Measurements from ENCODE around the gene NDE1. TPM values are rescaled to one million over a fixed set of nuclear protein-coding genes. Genes with fewer than 3 reads are reported as not detected.

NDE1 gene
- total and polyA plus RNA-seq, 2 of the 8 experiments (the other 6 are each of a cell fraction or from before 2014, with no cell fraction given), result 13.3 to 41.3 TPM

GRCh38 chr16:15735610-15736009 lies 85.6 kb downstream of the NDE1 start:
- H2BK20ac ChIP-seq (ENCODE audit: low read length), result no peak overlapping the region
- no peaks in the 10 kb centered on the region for H3K23me2 ChIP-seq (ENCODE audit: low read depth, low read length)
- no peaks in the 10 kb centered on the region for H4K20me1 ChIP-seq (replicated peaks in 1 of 2; ENCODE audit: control insufficient read depth in 1 of 2, insufficient read depth in 2 of 2, low read length in 2 of 2)
- H2BK5ac ChIP-seq (ENCODE audit: low read depth, low read length), result no peak overlapping the region
- no peak overlapping the region for H3K14ac ChIP-seq (ENCODE audit: insufficient read length)
- H3K4me2 ChIP-seq (ENCODE audit: insufficient read depth in 1 of 2, low read depth in 2 of 2, low read length in 2 of 2), result no peak overlapping the region
- H3K4me1 ChIP-seq (replicated peaks in 1 of 4; ENCODE audit: control insufficient read depth in 3 of 4, insufficient read depth in 4 of 4, low read length in 3 of 4), result no peaks in the 10 kb centered on the region; a peak in 1 of 7 replicates
- no peak overlapping the region for H3K27ac ChIP-seq (ENCODE audit: low read depth, low read length)
- H4K8ac ChIP-seq (ENCODE audit: extremely low read depth, insufficient read depth, low read length), result no peak overlapping the region
- H2BK12ac ChIP-seq (ENCODE audit: low read depth, low read length), result no peak overlapping the region
- no peak overlapping the region for H3K4me3 ChIP-seq (ENCODE audit: extremely low read depth in 1 of 4, insufficient read depth in 2 of 4, low read depth in 3 of 4, low read length in 4 of 4)
- no peak overlapping the region for H4K91ac ChIP-seq (replicated peaks; ENCODE audit: insufficient read length, low read length)
- 88% methylated on average over 3 of the region's 3 CpGs; no CpG with 5 or more reads in 1 of the 2 experiments for WGBS, 2 experiments (ENCODE audit: extremely low coverage in 1 of 2, insufficient coverage in 1 of 2, insufficient read length in 1 of 2, insufficient replicate concordance in 2 of 2, low coverage in 1 of 2, low lambda C conversion rate in 2 of 2, missing lambda C conversion rate in 1 of 2)
- no peak overlapping the region for H3K4ac ChIP-seq (replicated peaks; ENCODE audit: insufficient read length, low read depth, low read length)
- H3K56ac ChIP-seq (replicated peaks; ENCODE audit: insufficient read length, low read depth, low read length), result no peak overlapping the region
- no peak for DNase-seq (ENCODE audit: low read depth in 1 of 2, low spot score in 2 of 2)
- CTCF ChIA-PET (ENCODE audit: partially characterized antibody), result interaction anchor here (1.3 kb wide), 1 partner anchor 21 kb away, joined by 6 read pairs; no protein-coding TSS in a partner anchor
- H3K27me3 ChIP-seq (replicated peaks in 1 of 4; ENCODE audit: control insufficient read depth in 3 of 4, extremely low read depth in 1 of 4, insufficient read depth in 3 of 4, low read length in 3 of 4), result no peaks in the 10 kb centered on the region
- H4K5ac ChIP-seq (ENCODE audit: insufficient read length, low read depth, low read length), result no peak overlapping the region
- no peak overlapping the region for H2AK5ac ChIP-seq (ENCODE audit: low read depth, low read length)
- H3K79me2 ChIP-seq (ENCODE audit: control insufficient read depth in 1 of 2, insufficient read depth in 2 of 2, low read length in 2 of 2), result no peaks in the 10 kb centered on the region
- H3K9ac ChIP-seq (replicated peaks in 1 of 4; ENCODE audit: extremely low read depth in 1 of 4, low read depth in 3 of 4, low read length in 3 of 4), result no peak overlapping the region
- H3K23ac ChIP-seq (ENCODE audit: insufficient read length), result no peak overlapping the region
- no peak for FAIRE-seq
- no peak overlapping the region for H2BK15ac ChIP-seq (ENCODE audit: low read length)
- no peak overlapping the region for H3K18ac ChIP-seq (ENCODE audit: extremely low read depth, low read length)
- no peaks in the 10 kb centered on the region for H3K36me3 ChIP-seq (ENCODE audit: control insufficient read depth in 2 of 4, insufficient read depth in 4 of 4, low read length in 3 of 4)
- POLR2A ChIA-PET (ENCODE audit: partially characterized antibody), result no interaction called here
- no peaks in the 10 kb centered on the region for H3K9me3 ChIP-seq (ENCODE audit: insufficient read depth in 2 of 2, low read depth in 1 of 2, low read length in 1 of 2)
- H3K79me1 ChIP-seq (ENCODE audit: low read depth, low read length), result no peaks in the 10 kb centered on the region
- H2AFZ ChIP-seq (ENCODE audit: low read length), result no peak overlapping the region
- no peak overlapping the region for H2BK120ac ChIP-seq (replicated peaks; ENCODE audit: low read depth, low read length)
- no peak for TF ChIP-seq EP300 (IDR thresholded peaks at IDR 0.05; ENCODE audit: borderline replicate concordance in 1 of 2, low read depth in 2 of 2, low read length in 2 of 2)
- TF ChIP-seq CTCF (IDR thresholded peaks at IDR 0.05; ENCODE audit: control extremely low read depth in 1 of 3, insufficient read depth in 1 of 3, low read depth in 1 of 3, low read length in 3 of 3), result no peak
- TF ChIP-seq RBBP5 (IDR thresholded peaks at IDR 0.05; ENCODE audit: borderline replicate concordance, low read depth, low read length), result no peak
- no peak for TF ChIP-seq EGR1 (IDR thresholded peaks at IDR 0.05; ENCODE audit: borderline replicate concordance, low read depth, low read length)
- no peak for TF ChIP-seq RAD21 (IDR thresholded peaks at IDR 0.05 in 1 of 2, conservative IDR thresholded peaks at IDR 0.05 in 1 of 2; ENCODE audit: low read depth in 2 of 2, low read length in 2 of 2)
- TF ChIP-seq KDM4A (IDR thresholded peaks at IDR 0.05; ENCODE audit: low read depth, low read length, severe bottlenecking), result no peak
- no peak for TF ChIP-seq TAF7 (optimal IDR thresholded peaks at IDR 0.05; ENCODE audit: borderline replicate concordance, low read depth, low read length)
- TF ChIP-seq TCF12 (IDR thresholded peaks at IDR 0.05; ENCODE audit: low read depth, low read length), result no peak
- TF ChIP-seq HDAC2 (IDR thresholded peaks at IDR 0.05; ENCODE audit: borderline replicate concordance in 1 of 2, low read depth in 2 of 2, low read length in 2 of 2), result no peak
- TF ChIP-seq NRF1 (IDR thresholded peaks at IDR 0.05; ENCODE audit: low read depth, low read length), result no peak
- TF ChIP-seq SP2 (IDR thresholded peaks at IDR 0.05; ENCODE audit: low read length), result no peak

Data from H1 (cell line).